ENCODE measurements around the gene PKD1. TPM values are rescaled to one million over a fixed set of nuclear protein-coding genes. Genes with fewer than 3 reads are reported as not detected.

The PKD1 gene
- total RNA-seq, 1 experiment from 2014 or later = 102 TPM

DNA sequence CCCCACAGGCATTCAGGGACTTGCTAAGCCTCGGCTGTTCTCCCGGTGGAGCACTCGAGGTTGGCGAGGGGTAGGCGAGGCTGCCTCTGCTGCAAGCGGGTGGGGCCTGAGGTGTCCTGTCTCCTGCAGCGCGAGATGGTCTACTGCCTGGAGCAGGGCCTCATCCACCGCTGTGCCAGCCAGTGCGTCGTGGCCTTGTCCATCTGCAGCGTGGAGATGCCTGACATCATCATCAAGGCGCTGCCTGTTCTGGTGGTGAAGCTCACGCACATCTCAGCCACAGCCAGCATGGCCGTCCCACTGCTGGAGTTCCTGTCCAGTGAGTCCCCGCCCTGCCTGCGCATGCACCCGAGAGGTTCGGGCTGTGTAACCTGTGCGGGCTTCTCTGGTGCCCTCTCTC, 61.6 kb downstream of the PKD1 start:
- ChIA-PET CTCF (interaction anchor here (1.0 to 2.0 kb wide), 5 partner anchors 16 to 70 kb away, joined by 3 to 8 read pairs (median 3); no protein-coding TSS in a partner anchor), POLR2A (no interaction called here)
- no peak overlapping the region for H3K27ac Mint-ChIP-seq
- no peaks in the 10 kb centered on the region for H3K9me3 Mint-ChIP-seq
- peaks cover 7% of the 10 kb centered on the region for H3K36me3 Mint-ChIP-seq
- no peaks in the 10 kb centered on the region for H3K27me3 Mint-ChIP-seq (ENCODE audit: low read depth)
- no peak for TF ChIP-seq EMX1 (CRISPR knock-in tag; IDR thresholded peaks at IDR 0.05)
- TF ChIP-seq NR2C2 (CRISPR knock-in tag; IDR thresholded peaks at IDR 0.05) = no peak
- no peak for TF ChIP-seq CREB1 (CRISPR knock-in tag; IDR thresholded peaks at IDR 0.05)
- TF ChIP-seq ERG (CRISPR knock-in tag; IDR thresholded peaks at IDR 0.05) = no peak
- no peak for TF ChIP-seq ZNF263 (CRISPR knock-in tag; IDR thresholded peaks at IDR 0.05; ENCODE audit: low read depth)
- TF ChIP-seq ATF2 (CRISPR knock-in tag; IDR thresholded peaks at IDR 0.05; ENCODE audit: borderline replicate concordance, low read depth) = no peak
- no peak for TF ChIP-seq RELA (CRISPR knock-in tag; IDR thresholded peaks at IDR 0.05; ENCODE audit: borderline replicate concordance)
- TF ChIP-seq, protein P1, sequence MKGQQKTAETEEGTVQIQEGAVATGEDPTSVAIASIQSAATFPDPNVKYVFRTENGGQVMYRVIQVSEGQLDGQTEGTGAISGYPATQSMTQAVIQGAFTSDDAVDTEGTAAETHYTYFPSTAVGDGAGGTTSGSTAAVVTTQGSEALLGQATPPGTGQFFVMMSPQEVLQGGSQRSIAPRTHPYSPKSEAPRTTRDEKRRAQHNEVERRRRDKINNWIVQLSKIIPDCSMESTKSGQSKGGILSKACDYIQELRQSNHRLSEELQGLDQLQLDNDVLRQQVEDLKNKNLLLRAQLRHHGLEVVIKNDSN (CRISPR knock-in tag; IDR thresholded peaks at IDR 0.05) = no peak
- TF ChIP-seq MXD4 (CRISPR knock-in tag; IDR thresholded peaks at IDR 0.05; ENCODE audit: borderline replicate concordance) = no peak
- no peak for TF ChIP-seq PREB (CRISPR knock-in tag; IDR thresholded peaks at IDR 0.05; ENCODE audit: borderline replicate concordance)
- no peak for TF ChIP-seq JAZF1 (CRISPR knock-in tag; IDR thresholded peaks at IDR 0.05)
- no peak for TF ChIP-seq TP53 (CRISPR knock-in tag; IDR thresholded peaks at IDR 0.05)
- TF ChIP-seq ZNF317 (CRISPR knock-in tag; IDR thresholded peaks at IDR 0.05; ENCODE audit: borderline replicate concordance, low read depth) = no peak
- no peak for TF ChIP-seq CDX4 (CRISPR knock-in tag; IDR thresholded peaks at IDR 0.05; ENCODE audit: borderline replicate concordance)
- ATAC-seq = no peak
- no peaks in the 10 kb centered on the region for H3K4me1 Mint-ChIP-seq
- H3K4me3 Mint-ChIP-seq = no peak overlapping the region
- DNase-seq (ENCODE audit: low spot score) = no peak

DNA sequence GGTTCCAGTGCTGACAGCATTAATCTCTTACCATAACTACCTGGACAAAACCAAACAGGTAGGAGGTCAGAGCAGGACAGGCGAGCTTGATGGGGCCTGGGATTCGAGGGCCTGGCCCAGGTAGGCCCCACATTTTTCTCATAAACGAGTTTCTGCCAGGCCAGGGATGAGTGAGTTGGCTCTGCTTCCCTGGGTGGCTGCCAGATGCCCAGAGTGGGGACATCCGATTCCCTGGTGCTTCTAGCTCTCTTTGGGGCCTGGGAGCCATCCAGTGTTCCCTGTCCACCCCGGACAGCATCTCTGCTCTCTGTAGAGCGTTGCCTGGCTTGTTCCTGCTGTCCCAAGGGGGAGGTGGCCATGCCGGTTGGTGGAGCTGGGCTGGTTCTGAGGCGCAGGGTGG, 62.8 kb downstream of the PKD1 start:
- CTCF ChIA-PET = interaction anchor here (1.0 to 2.0 kb wide), 5 partner anchors 18 to 69 kb away, joined by 3 to 8 read pairs (median 3); no protein-coding TSS in a partner anchor
- POLR2A ChIA-PET = no interaction called here
- no peak overlapping the region for H3K4me3 Mint-ChIP-seq
- peaks cover 15% of the 10 kb centered on the region for H3K36me3 Mint-ChIP-seq
- no peak for DNase-seq (ENCODE audit: low spot score)
- no peaks in the 10 kb centered on the region for H3K9me3 Mint-ChIP-seq
- H3K27me3 Mint-ChIP-seq (ENCODE audit: low read depth) = no peaks in the 10 kb centered on the region
- H3K4me1 Mint-ChIP-seq = no peaks in the 10 kb centered on the region
- ATAC-seq = no peak
- TF ChIP-seq, protein P2, sequence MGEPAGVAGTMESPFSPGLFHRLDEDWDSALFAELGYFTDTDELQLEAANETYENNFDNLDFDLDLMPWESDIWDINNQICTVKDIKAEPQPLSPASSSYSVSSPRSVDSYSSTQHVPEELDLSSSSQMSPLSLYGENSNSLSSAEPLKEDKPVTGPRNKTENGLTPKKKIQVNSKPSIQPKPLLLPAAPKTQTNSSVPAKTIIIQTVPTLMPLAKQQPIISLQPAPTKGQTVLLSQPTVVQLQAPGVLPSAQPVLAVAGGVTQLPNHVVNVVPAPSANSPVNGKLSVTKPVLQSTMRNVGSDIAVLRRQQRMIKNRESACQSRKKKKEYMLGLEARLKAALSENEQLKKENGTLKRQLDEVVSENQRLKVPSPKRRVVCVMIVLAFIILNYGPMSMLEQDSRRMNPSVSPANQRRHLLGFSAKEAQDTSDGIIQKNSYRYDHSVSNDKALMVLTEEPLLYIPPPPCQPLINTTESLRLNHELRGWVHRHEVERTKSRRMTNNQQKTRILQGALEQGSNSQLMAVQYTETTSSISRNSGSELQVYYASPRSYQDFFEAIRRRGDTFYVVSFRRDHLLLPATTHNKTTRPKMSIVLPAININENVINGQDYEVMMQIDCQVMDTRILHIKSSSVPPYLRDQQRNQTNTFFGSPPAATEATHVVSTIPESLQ (CRISPR knock-in tag; IDR thresholded peaks at IDR 0.05) = no peak
- TF ChIP-seq ZNF138 (CRISPR knock-in tag; conservative IDR thresholded peaks at IDR 0.05) (no peak), GABPB1 (CRISPR knock-in tag; IDR thresholded peaks at IDR 0.05) (no peak)
- H3K27ac Mint-ChIP-seq = no peak overlapping the region
